ENCODE results near the gene RRP7A.
A peak's percentile ranks its signal among the peaks of the same experiment; 100 is the strongest.
"Not testable (repeated sequence)": the region's sequence is repeated elsewhere in the genome, so short reads cannot be mapped to it uniquely, and the experiment has no call there.

RRP7A gene

GRCh38 chr22:42493393-42493792 is 26.2 kb downstream of the RRP7A start:
- no peak for DNase-seq

GRCh38 chr22:42492323-42492690 is 27.3 kb downstream of the RRP7A start:
- no peak for DNase-seq

DNA sequence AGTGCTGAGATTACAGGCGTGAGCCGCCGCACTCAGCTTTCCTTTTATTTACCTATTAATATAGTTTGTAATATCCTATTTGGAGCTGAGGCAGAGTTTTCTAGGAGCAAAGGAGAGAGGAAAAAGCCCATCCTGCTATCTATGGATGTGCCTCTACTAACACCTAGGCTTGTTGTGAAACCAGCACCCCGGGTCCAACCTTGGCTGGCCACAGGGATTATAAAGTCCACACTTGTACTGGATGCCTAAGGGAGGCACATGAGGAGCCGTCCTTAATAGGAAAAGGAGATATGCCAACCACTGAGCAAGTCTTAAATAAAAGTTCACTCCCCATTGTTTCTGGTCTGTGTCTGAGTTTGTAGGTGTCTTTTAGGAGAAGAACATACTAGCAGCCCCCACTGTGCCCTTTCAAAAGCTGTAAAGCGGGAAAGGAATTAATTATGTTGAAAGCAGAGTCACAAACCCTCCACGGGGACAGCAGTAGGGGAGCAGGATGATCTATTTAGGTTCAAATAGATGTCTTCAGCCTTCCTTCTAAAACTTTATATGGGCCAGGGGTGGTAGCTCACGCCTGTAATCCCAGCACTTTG is 29.3 kb downstream of the RRP7A start:
- no peak for DNase-seq

DNA sequence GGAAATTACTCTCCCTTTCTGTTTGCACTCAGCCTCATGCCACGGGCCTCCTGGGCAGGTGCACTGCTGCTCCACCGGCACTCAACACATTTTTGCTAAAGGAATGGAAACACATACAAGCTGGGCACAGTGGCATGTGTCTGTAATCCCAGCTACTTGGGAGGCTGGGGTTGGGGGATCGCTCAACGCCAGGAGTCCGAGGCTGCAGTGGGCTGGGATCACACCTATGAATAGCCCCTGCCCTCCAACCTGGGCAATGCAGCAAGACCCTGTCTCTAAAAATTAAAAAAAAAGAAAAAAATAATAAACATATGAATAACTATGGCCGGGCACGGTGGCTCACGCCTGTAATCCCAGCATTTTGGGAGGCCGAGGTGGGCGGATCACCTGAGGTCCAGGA is 30.6 kb downstream of the RRP7A start:
- no peak for DNase-seq

GRCh38 chr22:42484506-42484905 is 35.1 kb downstream of the RRP7A start:
- no peak for DNase-seq

DNA sequence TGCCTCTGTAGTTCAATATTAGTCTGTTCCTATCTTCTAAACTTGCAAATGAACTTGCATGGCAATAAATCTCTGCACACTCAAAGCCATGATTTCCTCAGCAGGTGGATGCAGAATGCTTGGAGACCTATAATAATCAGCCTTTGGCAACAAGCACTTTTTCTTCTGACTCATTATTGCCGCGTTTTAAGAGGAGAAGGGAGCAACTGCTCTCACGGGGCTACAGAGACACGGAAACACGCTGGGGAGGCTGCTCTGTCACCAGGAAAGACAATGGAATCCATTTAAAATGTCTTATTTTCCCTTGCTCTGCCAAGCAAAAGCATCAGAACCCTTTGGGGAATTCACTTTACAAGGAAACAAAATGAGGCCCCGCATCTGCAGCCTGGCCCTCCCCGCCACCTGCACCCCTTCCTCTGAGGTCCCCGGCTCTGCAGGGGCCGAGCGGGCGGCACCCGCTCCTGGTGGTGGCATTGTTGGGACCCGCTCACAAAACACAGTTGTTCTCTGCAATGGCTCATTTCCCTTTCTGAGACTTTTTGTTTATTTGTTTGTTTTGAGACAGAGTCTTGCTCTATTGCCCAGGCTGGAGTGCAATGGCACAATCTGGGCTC is 35.9 kb downstream of the RRP7A start:
- DNase-seq = not testable (repeated sequence)

- no peak for DNase-seq
Measured at GRCh38 chr22:42475122-42475521, 44.5 kb downstream of the RRP7A start.

DNA sequence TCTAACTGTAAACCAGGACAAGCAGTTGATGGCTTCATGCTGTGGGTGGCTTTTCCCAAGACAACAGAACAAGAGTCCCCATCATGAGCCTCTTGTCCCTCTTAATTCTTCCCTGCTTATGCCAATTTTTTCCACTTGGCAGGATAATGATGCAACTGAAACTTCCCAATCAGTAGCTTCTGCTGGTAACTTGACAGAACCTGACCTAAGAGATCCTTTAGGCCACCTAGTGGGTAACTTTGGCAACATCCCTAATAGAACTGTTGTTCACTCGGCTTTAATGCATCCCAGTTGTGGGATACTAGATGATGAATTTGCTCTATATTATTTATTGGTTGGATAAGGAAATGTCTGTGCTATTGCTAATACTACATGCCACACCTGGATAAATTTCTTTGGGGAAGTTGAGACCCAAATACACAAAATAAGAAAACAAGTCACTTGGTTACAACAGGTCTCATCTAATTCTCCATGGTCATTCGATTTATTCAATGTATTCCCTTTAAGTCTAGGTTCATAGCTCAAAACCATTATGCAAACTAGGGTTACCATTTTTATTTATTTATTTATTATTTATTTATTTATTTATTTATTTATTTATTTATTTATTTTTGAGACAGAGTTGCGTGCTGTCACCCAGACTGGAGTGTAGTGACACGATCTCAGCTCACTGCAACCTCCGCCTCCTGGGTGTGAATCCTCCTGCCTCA is 46.0 kb downstream of the RRP7A start:
- peak in 1 of 2 donors; percentile 23 for DNase-seq

DNA sequence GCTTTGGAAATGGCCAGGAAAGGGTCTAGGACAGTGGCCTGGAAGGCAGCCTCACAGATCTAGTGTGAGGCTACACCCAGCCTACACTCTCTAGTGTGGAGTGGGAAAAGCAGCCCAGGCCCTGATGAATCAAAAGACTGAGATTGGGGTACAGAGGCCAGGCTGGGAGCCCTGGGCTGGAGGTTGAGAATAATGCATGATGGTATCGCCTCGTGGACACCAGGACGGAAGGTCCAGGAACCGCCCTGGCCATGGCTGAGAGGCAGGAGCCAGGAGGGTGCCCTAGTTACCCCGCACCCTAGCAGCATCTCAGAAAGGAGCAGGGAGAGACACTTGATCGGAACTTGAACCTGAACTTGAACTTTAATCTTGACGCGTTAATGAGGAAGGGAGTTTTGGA is 46.9 kb downstream of the RRP7A start:
- DNase-seq = no peak

DNA sequence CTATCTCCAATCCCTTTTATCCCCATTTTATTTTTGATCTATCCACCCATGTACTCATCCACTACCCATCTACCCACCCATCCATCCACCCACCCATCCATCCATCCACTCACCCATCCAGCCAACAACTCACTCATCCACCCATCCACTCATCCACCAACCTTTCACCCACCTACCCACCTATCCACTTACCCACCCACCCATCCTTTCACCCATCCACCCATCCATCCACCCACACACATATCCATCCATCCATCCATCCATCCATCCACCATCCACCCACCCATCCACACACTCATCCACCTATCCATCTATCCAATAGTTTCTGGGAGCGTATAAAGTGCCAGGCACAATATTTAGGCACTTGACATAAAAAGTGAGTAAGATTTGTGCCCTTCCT is 48.2 kb downstream of the RRP7A start:
- DNase-seq = no peak

- no peak for DNase-seq
Measured at GRCh38 chr22:42470366-42471082, 49.1 kb downstream of the RRP7A start.

- no peak for DNase-seq
Measured at GRCh38 chr22:42468841-42469240, 50.8 kb downstream of the RRP7A start.

DNA sequence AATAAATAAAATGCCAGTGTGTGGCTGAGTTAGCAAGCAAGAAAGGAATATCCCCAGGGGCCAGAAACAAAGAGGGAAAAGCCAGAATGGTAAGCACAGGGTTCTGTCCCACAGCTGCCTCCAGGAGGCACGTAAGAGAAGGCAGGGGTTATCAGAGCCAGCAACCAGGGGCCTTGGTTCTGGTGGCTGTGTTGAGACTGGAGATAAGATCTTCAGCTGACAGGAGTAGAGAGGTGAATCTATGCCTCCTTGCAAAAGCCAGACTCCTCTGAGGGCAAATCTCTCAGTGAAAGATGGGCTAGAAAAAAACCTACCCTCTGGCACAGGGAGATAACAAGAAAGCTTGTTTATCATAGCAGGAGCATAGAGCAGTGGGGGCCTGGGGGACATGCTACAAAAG is 57.6 kb downstream of the RRP7A start:
- no peak for DNase-seq

DNA sequence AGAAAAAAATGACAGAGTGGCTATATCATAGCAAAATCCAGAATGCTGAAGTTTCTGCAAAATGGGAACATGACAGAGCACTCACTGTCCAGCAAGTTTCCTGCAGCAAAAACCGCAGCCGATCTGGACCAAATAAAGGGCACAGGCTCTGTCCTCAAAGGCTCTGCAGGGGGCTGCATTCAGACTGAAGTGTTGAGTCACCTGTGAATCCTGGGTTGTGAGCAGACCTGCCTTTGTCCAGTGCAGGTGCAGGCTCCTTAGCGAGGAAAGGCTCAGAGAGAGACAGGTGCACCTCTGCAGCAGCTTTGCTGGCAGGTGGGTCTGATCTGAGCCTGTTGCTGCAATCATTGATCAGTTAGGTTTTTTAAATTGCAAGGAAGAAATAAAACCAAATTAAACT is 58.1 kb downstream of the RRP7A start:
- no peak for DNase-seq

All from activated CD4-positive, alpha-beta T cell treated with anti-CD3 and anti-CD28 coated beads for 4 hours (primary cell).